Rectal smooth muscle tissue (tissue), 1 donor: ENCODE data around the gene WNT6.
"Not testable (repeated sequence)": the region's sequence is repeated elsewhere in the genome, so short reads cannot be mapped to it uniquely, and the experiment has no call there.

Experiments
- H3K27ac ChIP-seq: one replicate; pipeline ENCODE4 v1.7.0; 2013; ENCODE audit warnings: low read depth, low read length, inconsistent platforms
- H3K27me3 ChIP-seq: one replicate; pipeline ENCODE4 v1.7.0; 2013; ENCODE audit warnings: low read length; ENCODE audit not compliant: control insufficient read depth, insufficient read depth
- H3K36me3 ChIP-seq: one replicate; pipeline ENCODE4 v1.7.0; 2013; ENCODE audit warnings: low read length; ENCODE audit not compliant: control insufficient read depth, insufficient read depth
- H3K4me1 ChIP-seq: one replicate; pipeline ENCODE4 v1.7.0; 2013; ENCODE audit warnings: low read length; ENCODE audit not compliant: control insufficient read depth, insufficient read depth
- H3K4me3 ChIP-seq: one replicate; pipeline ENCODE4 v1.7.0; 2013; ENCODE audit warnings: low read length
- H3K9ac ChIP-seq: one replicate; pipeline ENCODE4 v1.7.0; 2013; ENCODE audit warnings: low read length

The WNT6 gene

DNA sequence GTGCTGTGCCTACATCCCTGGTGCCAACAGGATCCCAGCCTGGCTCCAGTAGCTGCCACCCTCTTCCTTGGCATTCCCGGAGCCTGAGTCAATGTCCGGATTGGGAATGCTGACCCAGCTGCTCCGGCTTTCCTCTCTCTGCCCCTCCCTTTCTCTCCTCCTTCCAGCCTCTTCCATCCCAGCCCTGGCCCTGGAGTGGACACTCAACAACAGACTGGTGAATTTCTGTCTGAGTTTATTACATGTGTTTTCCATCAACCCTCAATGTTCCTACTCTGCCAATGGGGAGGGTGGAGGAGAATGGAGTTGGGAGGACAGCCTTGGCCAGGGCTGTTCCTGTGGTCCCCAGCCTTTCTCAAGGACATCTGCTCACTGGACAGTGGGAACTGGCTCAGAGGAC, 27.1 kb upstream of the WNT6 start:
- H3K4me1 ChIP-seq = no peaks in the 10 kb centered on the region
- H3K36me3 ChIP-seq = no peaks in the 10 kb centered on the region
- no peak overlapping the region for H3K9ac ChIP-seq
- H3K27me3 ChIP-seq = peaks cover 12% of the 10 kb centered on the region
- no peak overlapping the region for H3K27ac ChIP-seq
- H3K4me3 ChIP-seq = no peak overlapping the region

DNA sequence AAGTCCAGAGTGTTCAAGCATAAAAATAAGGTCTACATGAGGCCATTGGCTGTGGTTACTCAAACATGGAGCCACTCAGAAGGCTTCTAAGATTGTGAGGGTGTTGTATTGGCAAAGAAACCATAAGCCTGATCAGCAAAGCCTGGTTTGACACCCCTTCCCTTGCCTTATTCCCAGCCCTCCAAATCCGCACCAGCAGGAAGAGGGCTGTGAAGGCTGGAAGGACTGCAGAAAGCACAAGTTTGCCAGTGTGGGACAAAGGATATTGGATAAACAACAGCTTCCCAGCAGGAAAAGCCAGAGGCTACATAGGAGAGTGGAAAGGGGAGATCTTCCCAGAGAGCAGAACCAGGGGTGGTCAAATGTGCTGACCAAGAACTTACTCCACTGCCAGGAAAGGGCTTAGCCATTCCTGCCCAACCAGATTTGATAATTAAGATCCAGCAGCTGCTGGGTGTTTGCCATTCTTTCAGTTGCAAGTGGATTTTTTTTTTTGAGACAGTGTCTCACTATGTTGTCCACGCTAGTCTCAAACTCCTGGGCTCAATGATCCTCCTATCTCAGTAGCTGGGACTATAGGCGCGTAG, 26.5 kb upstream of the WNT6 start:
- no peak overlapping the region for H3K4me3 ChIP-seq
- no peaks in the 10 kb centered on the region for H3K36me3 ChIP-seq
- no peaks in the 10 kb centered on the region for H3K4me1 ChIP-seq
- H3K9ac ChIP-seq = no peak overlapping the region
- peaks cover 12% of the 10 kb centered on the region for H3K27me3 ChIP-seq
- no peak overlapping the region for H3K27ac ChIP-seq

DNA sequence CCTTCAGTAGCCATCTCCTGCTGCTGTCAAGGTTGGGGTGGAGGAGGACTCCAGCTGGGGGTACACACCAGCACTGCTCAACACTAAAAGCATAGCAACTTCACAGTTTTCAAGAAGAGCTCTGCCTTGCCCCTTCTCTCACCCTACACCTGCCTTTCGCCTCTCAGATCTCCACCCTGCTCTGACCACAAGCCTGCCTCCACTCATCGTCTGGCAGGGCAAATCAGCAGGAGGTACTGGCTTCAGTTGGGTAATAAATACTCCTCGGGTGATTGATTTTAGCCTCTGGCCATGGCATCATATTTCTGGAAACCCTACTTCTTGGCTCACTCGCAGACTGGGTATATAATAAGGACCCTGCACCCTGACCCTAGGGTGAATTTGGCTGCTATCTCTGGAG, 24.9 kb upstream of the WNT6 start:
- Histone ChIP-seq H3K9ac (no peak overlapping the region), H3K4me3 (no peak overlapping the region), H3K4me1 (no peaks in the 10 kb centered on the region), H3K27ac (no peak overlapping the region), H3K36me3 (no peaks in the 10 kb centered on the region), H3K27me3 (peaks cover 12% of the 10 kb centered on the region)

DNA sequence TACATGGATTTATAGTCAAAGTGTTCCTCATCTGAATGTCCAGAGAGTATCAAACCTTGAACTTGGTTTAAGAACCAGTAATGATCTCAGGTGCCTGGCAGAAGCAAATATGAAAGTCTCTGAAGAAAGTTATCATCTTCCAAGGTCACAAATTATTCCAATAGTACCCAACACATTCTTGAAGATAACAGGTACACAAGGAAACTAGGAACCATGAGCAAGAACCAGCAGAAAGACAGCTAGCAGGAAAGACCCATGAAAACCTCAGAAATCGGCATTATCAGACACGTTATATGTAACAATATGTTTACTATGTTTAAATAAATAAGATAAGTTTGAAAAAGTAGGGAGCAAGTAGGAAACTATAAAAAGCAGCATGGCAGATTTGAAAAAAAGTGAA, 22.1 kb upstream of the WNT6 start:
- no peaks in the 10 kb centered on the region for H3K4me1 ChIP-seq

DNA sequence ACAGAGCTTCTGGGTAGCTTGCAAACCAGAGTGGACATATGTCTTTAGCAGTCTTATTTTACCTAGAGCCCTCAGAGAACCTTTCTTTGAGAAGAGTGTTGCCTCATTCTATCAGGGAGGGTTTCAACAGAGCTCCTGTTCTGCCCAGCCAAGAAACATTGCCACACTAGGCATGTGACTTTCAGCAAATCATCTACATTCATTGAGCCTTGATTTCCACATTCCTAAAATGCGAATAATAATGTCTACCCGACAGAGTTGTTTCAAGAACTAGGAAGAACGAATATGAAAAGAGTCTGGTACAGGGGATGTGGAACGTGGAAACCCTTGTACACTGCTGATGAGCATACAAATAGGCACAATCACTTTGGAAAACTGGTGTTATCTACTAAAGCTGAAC, 20.2 kb upstream of the WNT6 start:
- Histone ChIP-seq H3K4me3 (no peak overlapping the region), H3K27ac (no peak overlapping the region), H3K27me3 (no peaks in the 10 kb centered on the region), H3K9ac (no peak overlapping the region), H3K36me3 (no peaks in the 10 kb centered on the region), H3K4me1 (no peaks in the 10 kb centered on the region)

More for the DNA sequence above, 22.1 kb upstream of the WNT6 start:
- no peak overlapping the region for H3K27ac ChIP-seq
- no peak overlapping the region for H3K4me3 ChIP-seq
- H3K27me3 ChIP-seq = peaks cover 5% of the 10 kb centered on the region
- H3K36me3 ChIP-seq = no peaks in the 10 kb centered on the region
- no peak overlapping the region for H3K9ac ChIP-seq

DNA sequence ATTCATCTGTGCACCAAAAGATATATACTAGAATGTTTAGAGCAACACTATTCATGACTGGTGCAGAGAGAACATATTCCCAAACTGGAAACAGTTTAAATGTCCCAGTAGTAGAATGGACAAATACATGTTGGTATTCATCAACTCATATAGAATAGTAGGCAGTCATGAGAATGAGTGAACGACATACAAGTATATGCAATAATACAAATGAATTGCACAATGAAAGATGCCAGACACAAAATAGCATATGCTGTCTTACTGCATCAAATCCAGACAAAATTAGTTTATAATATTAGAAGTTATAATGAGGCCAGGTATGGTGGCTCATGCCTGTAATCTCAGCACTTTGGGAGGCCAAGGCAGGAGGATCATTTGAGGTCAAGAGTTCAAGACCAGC, 19.7 kb upstream of the WNT6 start:
- Histone ChIP-seq H3K4me3 (no peak overlapping the region), H3K27ac (no peak overlapping the region), H3K36me3 (no peaks in the 10 kb centered on the region), H3K27me3 (no peaks in the 10 kb centered on the region), H3K9ac (no peak overlapping the region), H3K4me1 (no peaks in the 10 kb centered on the region)

DNA sequence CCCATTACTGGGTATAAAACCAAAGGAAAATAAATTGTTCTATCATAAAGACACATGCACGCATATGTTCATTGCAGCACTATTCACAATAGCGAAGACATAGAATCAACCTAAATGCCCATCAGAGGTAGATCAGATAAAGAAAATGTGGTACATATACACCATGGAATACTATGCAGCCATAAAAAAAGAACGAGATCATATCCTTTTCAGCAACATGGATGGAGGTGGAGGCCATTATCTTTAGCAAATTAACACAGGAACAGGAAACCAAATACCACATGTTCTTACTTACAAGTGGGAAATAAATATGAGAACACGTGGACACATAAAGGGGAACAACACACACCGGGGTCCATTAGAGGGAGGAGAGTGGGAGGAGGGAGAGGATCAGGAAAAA, 15.3 kb upstream of the WNT6 start:
- H3K4me3 ChIP-seq, H3K9ac ChIP-seq, H3K4me1 ChIP-seq, H3K27me3 ChIP-seq, H3K36me3 ChIP-seq, H3K27ac ChIP-seq: not testable (repeated sequence)

DNA sequence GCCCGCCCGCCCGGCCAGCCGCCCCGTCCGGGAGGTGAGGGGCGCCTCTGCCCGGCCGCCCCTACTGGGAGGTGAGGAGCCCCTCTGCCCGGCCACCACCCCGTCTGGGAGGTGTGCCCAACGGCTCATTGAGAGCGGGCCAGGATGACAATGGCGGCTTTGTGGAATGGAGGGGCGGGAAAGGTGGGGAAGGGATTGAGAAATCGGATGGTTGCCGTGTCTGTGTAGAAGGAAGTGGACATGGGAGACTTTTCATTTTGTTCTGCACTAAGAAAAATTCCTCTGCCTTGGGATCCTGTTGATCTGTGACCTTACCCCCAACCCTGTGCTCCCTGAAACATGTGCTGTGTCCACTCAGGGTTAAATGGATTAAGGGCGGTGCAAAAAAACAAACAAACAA, 12.6 kb upstream of the WNT6 start:
- H3K4me3 ChIP-seq, H3K27ac ChIP-seq, H3K4me1 ChIP-seq, H3K9ac ChIP-seq, H3K36me3 ChIP-seq, H3K27me3 ChIP-seq: not testable (repeated sequence)

DNA sequence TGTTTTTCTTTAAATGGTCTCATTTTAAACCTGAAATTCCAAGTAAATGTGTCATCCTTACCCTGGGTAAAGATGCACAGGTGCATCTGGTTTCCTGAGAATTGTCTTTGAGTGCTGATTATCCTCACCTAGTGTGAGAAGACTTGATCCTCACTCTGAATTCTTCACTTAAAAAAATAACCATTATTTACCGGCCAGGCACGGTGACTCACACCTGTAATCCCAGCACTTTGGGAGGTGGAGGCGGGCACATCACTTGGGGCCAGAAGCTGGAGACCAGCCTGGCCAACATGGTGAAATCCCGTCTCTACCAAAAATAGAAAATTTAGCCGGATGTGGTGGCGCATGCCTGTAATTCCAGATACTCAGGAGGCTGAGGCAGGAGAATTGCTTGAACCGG, 9.9 kb upstream of the WNT6 start:
- Histone ChIP-seq H3K27ac (no peak overlapping the region), H3K4me3 (no peak overlapping the region), H3K36me3 (no peaks in the 10 kb centered on the region), H3K9ac (no peak overlapping the region), H3K27me3 (peaks cover 9% of the 10 kb centered on the region), H3K4me1 (no peaks in the 10 kb centered on the region)

DNA sequence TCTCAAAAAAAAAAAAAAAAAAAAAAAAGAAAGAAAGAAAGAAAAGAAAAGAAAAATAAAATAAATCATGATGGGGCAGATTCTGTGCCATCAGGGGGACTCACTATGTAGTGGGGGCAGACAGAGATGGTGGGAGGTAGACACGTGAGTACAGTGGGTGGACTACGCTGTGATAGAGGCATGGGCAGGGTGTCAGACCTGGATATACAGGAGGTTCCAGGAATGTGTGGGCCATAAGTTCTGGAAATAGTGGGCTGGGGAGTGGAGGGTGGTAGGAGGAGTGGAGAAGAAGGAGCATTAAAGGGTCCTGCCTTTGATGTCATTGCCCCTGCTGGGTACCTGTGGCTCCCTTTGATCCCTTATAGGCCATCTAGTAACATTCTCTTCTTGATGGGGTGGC, 8.8 kb upstream of the WNT6 start:
- Histone ChIP-seq H3K4me1 (no peaks in the 10 kb centered on the region), H3K36me3 (no peaks in the 10 kb centered on the region), H3K27ac (no peak overlapping the region), H3K4me3 (no peak overlapping the region), H3K27me3 (peaks cover 9% of the 10 kb centered on the region), H3K9ac (no peak overlapping the region)

DNA sequence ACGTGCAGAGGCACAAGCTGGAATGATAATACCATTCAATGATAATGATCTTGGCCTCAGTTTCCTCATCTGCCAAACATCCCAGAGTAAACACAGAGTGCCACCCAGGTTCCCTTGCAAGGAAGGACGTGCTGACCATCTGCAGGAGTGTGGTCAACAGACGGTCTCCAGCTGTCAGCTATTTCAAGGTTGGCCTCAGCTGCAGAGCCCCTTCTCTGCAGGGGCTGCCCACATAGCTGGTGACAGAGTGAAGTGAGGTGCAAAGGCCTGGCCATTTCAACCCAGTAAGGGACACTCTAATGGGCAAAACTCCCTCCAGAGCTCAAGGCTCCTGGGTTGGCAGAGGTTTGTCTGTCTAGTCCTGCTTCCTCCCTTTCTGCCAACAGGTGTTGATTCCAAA, 8.3 kb upstream of the WNT6 start:
- Histone ChIP-seq H3K4me3 (no peak overlapping the region), H3K27ac (no peak overlapping the region), H3K9ac (no peak overlapping the region), H3K27me3 (peaks cover 9% of the 10 kb centered on the region), H3K36me3 (no peaks in the 10 kb centered on the region), H3K4me1 (no peaks in the 10 kb centered on the region)

DNA sequence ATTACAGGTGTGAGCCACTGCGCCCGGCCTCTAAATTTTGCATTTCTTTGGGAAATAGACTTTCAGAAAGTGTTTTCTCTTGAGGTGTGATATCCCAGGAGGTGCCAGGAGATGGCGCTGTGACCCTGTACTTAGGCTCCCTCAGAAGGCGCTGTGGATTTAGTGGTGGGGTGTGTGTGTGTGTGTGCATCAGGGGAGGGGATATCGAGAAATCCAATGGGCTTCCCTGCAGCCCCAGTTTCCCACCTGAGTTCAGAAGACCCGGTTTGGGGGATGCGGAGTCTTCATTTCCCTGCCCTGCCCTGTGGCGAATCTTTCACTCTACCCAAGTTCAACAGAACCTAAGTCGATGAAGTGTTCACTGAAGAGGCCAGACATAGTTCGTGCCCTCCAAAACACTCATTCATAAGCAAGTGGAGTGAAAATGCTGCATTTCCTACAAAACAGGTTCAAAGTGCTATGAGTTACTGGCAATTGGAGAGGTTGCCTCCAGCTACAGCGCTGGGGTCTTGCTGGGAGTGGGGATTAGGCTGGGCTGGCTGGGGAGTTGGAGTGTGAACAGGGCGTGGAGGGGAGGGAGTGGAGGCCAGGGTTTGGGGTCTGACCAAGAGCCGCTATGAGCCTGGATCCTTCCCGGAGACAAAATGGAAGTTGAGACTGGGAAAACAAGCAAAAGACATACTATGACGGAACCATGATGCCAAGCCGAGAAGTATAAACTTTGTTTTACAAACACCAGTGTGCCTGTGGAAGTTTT, 6.5 kb upstream of the WNT6 start:
- Histone ChIP-seq H3K4me3 (no peak overlapping the region), H3K9ac (no peak overlapping the region), H3K36me3 (no peaks in the 10 kb centered on the region), H3K27ac (no peak overlapping the region), H3K27me3 (peaks cover 13% of the 10 kb centered on the region), H3K4me1 (no peaks in the 10 kb centered on the region)

DNA sequence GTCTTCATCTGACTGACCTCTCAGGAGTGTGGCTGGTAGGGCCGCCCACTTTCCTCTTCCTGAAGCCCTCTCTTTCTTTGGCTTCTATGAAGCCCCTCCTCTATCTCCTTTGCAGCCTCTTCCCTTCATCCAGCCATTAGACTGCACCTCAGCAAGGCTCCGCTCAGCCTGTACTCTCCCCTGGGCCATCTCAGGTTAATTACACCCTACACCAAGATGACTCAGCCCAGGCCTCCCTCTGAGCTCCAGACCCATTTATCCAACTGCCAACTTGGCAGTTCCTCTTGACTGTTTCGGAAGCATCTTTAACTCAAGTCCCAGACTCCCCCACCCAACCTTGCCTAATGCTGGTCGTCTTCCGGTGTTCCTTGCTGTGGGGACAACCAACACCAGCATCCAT, 5.8 kb upstream of the WNT6 start:
- Histone ChIP-seq H3K4me3 (no peak overlapping the region), H3K9ac (no peak overlapping the region), H3K27me3 (peaks cover 16% of the 10 kb centered on the region)

More for the DNA sequence above, 5.8 kb upstream of the WNT6 start:
- Histone ChIP-seq H3K27ac (no peak overlapping the region), H3K36me3 (no peaks in the 10 kb centered on the region), H3K4me1 (no peaks in the 10 kb centered on the region)
